Activated CD8-positive, alpha-beta T cell treated with anti-CD3 and anti-CD28 coated beads for 36 hours (primary cell): ENCODE data around the gene CCT5. TPM values are rescaled to one million over a fixed set of nuclear protein-coding genes. Genes with fewer than 3 reads are reported as not detected.

ENCODE experiments used
- ATAC-seq: fragments of 200-7000 bp; cut with Tn5 transposase; one replicate; pipeline ENCODE4 v1.10.0; 2021; ENCODE audit warnings: mild to moderate bottlenecking, moderate library complexity
- CTCF ChIA-PET: fragments of 350-600 bp; sonication (Branson Sonifier 250); formaldehyde crosslinking; loops from one replicate; lab custom pipeline; 2021; ENCODE audit warnings: antibody characterized with exemption; lab: Charles Lee
- POLR2A ChIA-PET: fragments of 350-600 bp; sonication (Branson Sonifier 250); formaldehyde crosslinking; loops from one replicate; lab custom pipeline; 2021; ENCODE audit warnings: antibody characterized with exemption; lab: Charles Lee
- DNase-seq: peaks from one replicate; pipeline ENCODE4 v3.0.0-alpha.2; 2020
- H3K27ac Mint-ChIP-seq: one replicate; pipeline ENCODE4 v1.8.0; 2021; ENCODE audit warnings: mild to moderate bottlenecking, mixed read lengths
- H3K27me3 Mint-ChIP-seq: one replicate; pipeline ENCODE4 v1.8.0; 2021; ENCODE audit warnings: mixed read lengths
- H3K36me3 Mint-ChIP-seq: one replicate; pipeline ENCODE4 v1.8.0; 2021; ENCODE audit warnings: low read depth, mixed read lengths
- H3K4me1 Mint-ChIP-seq: one replicate; pipeline ENCODE4 v1.8.0; 2021; ENCODE audit warnings: low read depth, mixed read lengths
- H3K4me3 Mint-ChIP-seq: one replicate; pipeline ENCODE4 v1.8.0; 2021; ENCODE audit warnings: mild to moderate bottlenecking, moderate library complexity, mixed read lengths
- H3K9me3 Mint-ChIP-seq: one replicate; pipeline ENCODE4 v1.8.0; 2021; ENCODE audit warnings: mixed read lengths
- CTCF ChIP-seq: fragments of 200-600 bp; IDR thresholded peaks from one replicate; pipeline ENCODE4 v1.8.0; 2022; ENCODE audit warnings: antibody characterized with exemption, mild to moderate bottlenecking
- intact Hi-C: fragments of 100-400 bp; cut with micrococcal nuclease; formaldehyde crosslinking; loops from one replicate; pipeline ENCODE4 v1.10.0; 2022
- total RNA-seq, 2 experiments: library from RNA; stranded (reverse); gene quantifications; one replicate each; pipeline ENCODE4 v1.2.3, GENCODE V29; 2021

CCT5 gene
- total RNA-seq, 2 experiments from 2014 or later: 461 to 481 TPM

- no peak for ATAC-seq
- no peak for DNase-seq
- Mint-ChIP-seq H3K4me3 (no peak overlapping the region), H3K36me3 (peaks cover 35% of the 10 kb centered on the region), H3K27me3 (no peaks in the 10 kb centered on the region), H3K9me3 (peaks cover 8% of the 10 kb centered on the region), H3K27ac (no peak overlapping the region), H3K4me1 (no peaks in the 10 kb centered on the region)
- ChIA-PET CTCF (no interaction called here), POLR2A (no interaction called here)
- intact Hi-C loops: no loop called here
- TF ChIP-seq CTCF: no peak
Measured at GRCh38 chr5:10229306-10230048, 20.6 kb upstream of the CCT5 start.

GRCh38 chr5:10232386-10232785 is 17.7 kb upstream of the CCT5 start:
- TF ChIP-seq CTCF: no peak
- H3K36me3 Mint-ChIP-seq: peaks cover 27% of the 10 kb centered on the region
- H3K4me1 Mint-ChIP-seq: no peaks in the 10 kb centered on the region
- no peak overlapping the region for H3K4me3 Mint-ChIP-seq
- ChIA-PET POLR2A (interaction anchor here (0.7 to 0.8 kb wide), 2 partner anchors 16 to 21 kb away, joined by 3 to 5 read pairs; no protein-coding TSS in a partner anchor), CTCF (no interaction called here)
- H3K27ac Mint-ChIP-seq: no peak overlapping the region
- H3K27me3 Mint-ChIP-seq: no peaks in the 10 kb centered on the region
- ATAC-seq (no peak), DNase-seq (no peak)
- H3K9me3 Mint-ChIP-seq: no peaks in the 10 kb centered on the region
- intact Hi-C loops: no loop called here

DNA sequence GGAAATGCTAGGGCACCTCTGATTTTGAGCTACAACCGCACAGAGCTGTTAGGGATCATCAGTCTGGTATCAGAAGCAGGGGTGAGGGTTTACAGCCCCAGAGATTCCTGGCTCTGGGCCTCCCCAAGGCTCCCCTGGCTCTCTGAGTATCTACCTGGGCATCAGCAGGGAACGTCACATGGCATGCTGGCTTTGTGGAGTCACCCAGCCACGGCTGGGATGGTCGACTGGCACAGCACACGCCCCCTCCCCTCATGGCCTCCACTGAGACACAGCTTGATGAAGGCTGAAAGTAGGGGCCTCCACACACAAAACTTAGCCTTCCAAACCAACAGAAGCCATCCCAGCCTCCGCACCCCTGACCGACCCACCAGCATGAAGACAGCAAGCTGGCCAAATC is 17.1 kb upstream of the CCT5 start:
- no peaks in the 10 kb centered on the region for H3K9me3 Mint-ChIP-seq
- ChIA-PET CTCF (no interaction called here), POLR2A (interaction anchor here (0.8 kb wide), 1 partner anchor 16 kb away, joined by 3 read pairs; no protein-coding TSS in a partner anchor)
- ATAC-seq (no peak), DNase-seq (no peak)
- no peaks in the 10 kb centered on the region for H3K4me1 Mint-ChIP-seq
- no peak overlapping the region for H3K4me3 Mint-ChIP-seq
- H3K36me3 Mint-ChIP-seq: peaks cover 28% of the 10 kb centered on the region
- no peaks in the 10 kb centered on the region for H3K27me3 Mint-ChIP-seq
- intact Hi-C loops: no loop called here
- H3K27ac Mint-ChIP-seq: no peak overlapping the region
- TF ChIP-seq CTCF: no peak

- no peak overlapping the region for H3K27ac Mint-ChIP-seq
- no peak overlapping the region for H3K4me3 Mint-ChIP-seq
- intact Hi-C loops: no loop called here
- ChIA-PET POLR2A (no interaction called here), CTCF (no interaction called here)
- ATAC-seq (no peak), DNase-seq (no peak)
- H3K4me1 Mint-ChIP-seq: no peaks in the 10 kb centered on the region
- no peaks in the 10 kb centered on the region for H3K9me3 Mint-ChIP-seq
- H3K36me3 Mint-ChIP-seq: peaks cover 29% of the 10 kb centered on the region
- TF ChIP-seq CTCF: no peak
- no peaks in the 10 kb centered on the region for H3K27me3 Mint-ChIP-seq
Measured at GRCh38 chr5:10233505-10233904, 16.6 kb upstream of the CCT5 start.

- POLR2A ChIA-PET: interaction anchor here (0.8 kb wide), 1 partner anchor 49 kb away, joined by 4 read pairs; no protein-coding TSS in a partner anchor
- no peak for TF ChIP-seq CTCF
- CTCF ChIA-PET: no interaction called here
- no peak overlapping the region for H3K4me3 Mint-ChIP-seq
- no peaks in the 10 kb centered on the region for H3K27me3 Mint-ChIP-seq
- peaks cover 32% of the 10 kb centered on the region for H3K36me3 Mint-ChIP-seq
- DNase-seq: no peak
- H3K4me1 Mint-ChIP-seq: no peaks in the 10 kb centered on the region
- intact Hi-C loops: no loop called here
- ATAC-seq: no peak
- no peak overlapping the region for H3K27ac Mint-ChIP-seq
- H3K9me3 Mint-ChIP-seq: no peaks in the 10 kb centered on the region
Measured at GRCh38 chr5:10235350-10235749, 14.7 kb upstream of the CCT5 start.
